Activated T-helper 17 cell treated with anti-CD3 and anti-CD28 coated beads, Interleukin-2, amount 50 U/mL, for 72 hours (primary cell): Measurements from ENCODE around the gene ABHD6. TPM values are rescaled to one million over a fixed set of nuclear protein-coding genes. Genes with fewer than 3 reads are reported as not detected.

Experiments used
- ATAC-seq: fragments of 150-1000 bp; cut with Tn5 transposase; replicated peaks from 2 replicates; pipeline ENCODE4 v1.10.0; 2021; ENCODE audit warnings: mild to moderate bottlenecking, moderate library complexity
- H3K27ac Mint-ChIP-seq: one replicate; pipeline ENCODE4 v1.8.0; 2022; ENCODE audit warnings: mixed read lengths
- H3K27me3 Mint-ChIP-seq: one replicate; pipeline ENCODE4 v1.8.0; 2022; ENCODE audit warnings: mixed read lengths
- H3K36me3 Mint-ChIP-seq: one replicate; pipeline ENCODE4 v1.8.0; 2022; ENCODE audit warnings: low read depth, mild to moderate bottlenecking, mixed read lengths
- H3K4me1 Mint-ChIP-seq: one replicate; pipeline ENCODE4 v1.8.0; 2022; ENCODE audit warnings: mixed read lengths
- H3K4me3 Mint-ChIP-seq: one replicate; pipeline ENCODE4 v1.8.0; 2022; ENCODE audit warnings: mild to moderate bottlenecking, mixed read lengths
- H3K9me3 Mint-ChIP-seq: one replicate; pipeline ENCODE4 v1.8.0; 2022; ENCODE audit warnings: mixed read lengths
- total RNA-seq, 2 donors: library from RNA; stranded (reverse); gene quantifications; one replicate each; pipeline ENCODE4 v1.2.3, GENCODE V29; 2022

The ABHD6 gene
- total RNA-seq, 2 donors from 2014 or later, result 1.8 to 4.9 TPM

- no peaks in the 10 kb centered on the region for H3K27me3 Mint-ChIP-seq
- H3K27ac Mint-ChIP-seq, result peak overlapping the region; percentile 99
- peak; percentile 69 for ATAC-seq
Measured at GRCh38 chr3:58324391-58325390, 87.1 kb downstream of the ABHD6 start.

GRCh38 chr3:58325525-58325992 lies 88.0 kb downstream of the ABHD6 start:
- Mint-ChIP-seq H3K9me3 (no peaks in the 10 kb centered on the region), H3K4me3 (peak overlapping the region; percentile 75), H3K4me1 (peaks cover 14% of the 10 kb centered on the region), H3K27me3 (no peaks in the 10 kb centered on the region), H3K27ac (peak overlapping the region; percentile 99), H3K36me3 (peaks cover 6% of the 10 kb centered on the region)
- ATAC-seq, result no peak

More at GRCh38 chr3:58324391-58325390, 87.1 kb downstream of the ABHD6 start:
- peaks cover 14% of the 10 kb centered on the region for H3K4me1 Mint-ChIP-seq
- H3K9me3 Mint-ChIP-seq, result no peaks in the 10 kb centered on the region
- peak overlapping the region; percentile 75 for H3K4me3 Mint-ChIP-seq
- H3K36me3 Mint-ChIP-seq, result peaks cover 10% of the 10 kb centered on the region

GRCh38 chr3:58326267-58326900 lies 88.8 kb downstream of the ABHD6 start:
- peaks cover 14% of the 10 kb centered on the region for H3K4me1 Mint-ChIP-seq

GRCh38 chr3:58329150-58329921 lies 91.7 kb downstream of the ABHD6 start:
- no peaks in the 10 kb centered on the region for H3K9me3 Mint-ChIP-seq
- no peak for ATAC-seq
- H3K4me1 Mint-ChIP-seq, result peaks cover 15% of the 10 kb centered on the region
- H3K27ac Mint-ChIP-seq, result no peak overlapping the region
- H3K27me3 Mint-ChIP-seq, result no peaks in the 10 kb centered on the region
- H3K4me3 Mint-ChIP-seq, result no peak overlapping the region
- H3K36me3 Mint-ChIP-seq, result no peaks in the 10 kb centered on the region

More at GRCh38 chr3:58326267-58326900, 88.8 kb downstream of the ABHD6 start:
- no peaks in the 10 kb centered on the region for H3K36me3 Mint-ChIP-seq
- peak overlapping the region; percentile 44 for H3K27ac Mint-ChIP-seq
- no peak overlapping the region for H3K4me3 Mint-ChIP-seq
- ATAC-seq, result no peak
- H3K9me3 Mint-ChIP-seq, result no peaks in the 10 kb centered on the region
- no peaks in the 10 kb centered on the region for H3K27me3 Mint-ChIP-seq

GRCh38 chr3:58329922-58330413 lies 92.4 kb downstream of the ABHD6 start:
- ATAC-seq, result no peak
- Mint-ChIP-seq H3K27me3 (no peaks in the 10 kb centered on the region), H3K27ac (no peak overlapping the region), H3K9me3 (no peaks in the 10 kb centered on the region), H3K4me3 (no peak overlapping the region), H3K4me1 (peaks cover 15% of the 10 kb centered on the region), H3K36me3 (peaks cover under 1% of the 10 kb centered on the region)

GRCh38 chr3:58331593-58332152 lies 94.1 kb downstream of the ABHD6 start:
- peak overlapping the region; percentile 77 for H3K4me3 Mint-ChIP-seq
- no peaks in the 10 kb centered on the region for H3K9me3 Mint-ChIP-seq
- H3K4me1 Mint-ChIP-seq, result peaks cover 25% of the 10 kb centered on the region
- no peak for ATAC-seq
- peaks cover 13% of the 10 kb centered on the region for H3K36me3 Mint-ChIP-seq
- no peaks in the 10 kb centered on the region for H3K27me3 Mint-ChIP-seq
- H3K27ac Mint-ChIP-seq, result peak overlapping the region; percentile 75

- H3K36me3 Mint-ChIP-seq, result peaks cover 18% of the 10 kb centered on the region
- peak within 1 kb of the TSS; percentile 99 for H3K4me3 Mint-ChIP-seq
- no peaks in the 10 kb centered on the region for H3K27me3 Mint-ChIP-seq
- H3K27ac Mint-ChIP-seq, result peak within 1 kb of the TSS; percentile 96
- peak; percentile 85 for ATAC-seq
- peaks cover 25% of the 10 kb centered on the region for H3K4me1 Mint-ChIP-seq
- no peaks in the 10 kb centered on the region for H3K9me3 Mint-ChIP-seq
Measured at GRCh38 chr3:58332575-58333188, 95.1 kb downstream of the ABHD6 start, which contains the start of gene PXK. Gene PXK (plus strand): TSS chr3:58332892. CDS start chr3:58332989, 97 bp downstream.

- no peaks in the 10 kb centered on the region for H3K9me3 Mint-ChIP-seq
- peak overlapping the region; percentile 99 for H3K4me3 Mint-ChIP-seq
- peak overlapping the region; percentile 96 for H3K27ac Mint-ChIP-seq
- no peaks in the 10 kb centered on the region for H3K27me3 Mint-ChIP-seq
- ATAC-seq, result peak; percentile 50
- H3K36me3 Mint-ChIP-seq, result peaks cover 18% of the 10 kb centered on the region
- peaks cover 25% of the 10 kb centered on the region for H3K4me1 Mint-ChIP-seq
Measured at GRCh38 chr3:58333206-58334012, 95.8 kb downstream of the ABHD6 start.

GRCh38 chr3:58334013-58334321 lies 96.4 kb downstream of the ABHD6 start:
- H3K4me1 Mint-ChIP-seq, result peaks cover 25% of the 10 kb centered on the region
- peak overlapping the region; percentile 99 for H3K4me3 Mint-ChIP-seq
- peaks cover 22% of the 10 kb centered on the region for H3K36me3 Mint-ChIP-seq
- H3K9me3 Mint-ChIP-seq, result no peaks in the 10 kb centered on the region
- peak overlapping the region; percentile 96 for H3K27ac Mint-ChIP-seq
- no peaks in the 10 kb centered on the region for H3K27me3 Mint-ChIP-seq
- ATAC-seq, result no peak

- Mint-ChIP-seq H3K36me3 (peaks cover 27% of the 10 kb centered on the region), H3K9me3 (no peaks in the 10 kb centered on the region), H3K27me3 (no peaks in the 10 kb centered on the region), H3K4me1 (peaks cover 25% of the 10 kb centered on the region), H3K4me3 (peak overlapping the region; percentile 99), H3K27ac (peak overlapping the region; percentile 96)
- ATAC-seq, result no peak
Measured at GRCh38 chr3:58334506-58334884, 96.9 kb downstream of the ABHD6 start.

GRCh38 chr3:58335652-58335947 lies 98.0 kb downstream of the ABHD6 start:
- peaks cover 25% of the 10 kb centered on the region for H3K4me1 Mint-ChIP-seq
- H3K36me3 Mint-ChIP-seq, result peaks cover 31% of the 10 kb centered on the region
- no peak for ATAC-seq
- no peaks in the 10 kb centered on the region for H3K27me3 Mint-ChIP-seq
- peak overlapping the region; percentile 96 for H3K27ac Mint-ChIP-seq
- no peaks in the 10 kb centered on the region for H3K9me3 Mint-ChIP-seq
- peak overlapping the region; percentile 99 for H3K4me3 Mint-ChIP-seq

GRCh38 chr3:58336135-58336882 lies 98.7 kb downstream of the ABHD6 start:
- Mint-ChIP-seq H3K4me1 (peaks cover 25% of the 10 kb centered on the region), H3K27me3 (no peaks in the 10 kb centered on the region), H3K27ac (peak overlapping the region; percentile 9), H3K4me3 (no peak overlapping the region), H3K36me3 (peaks cover 38% of the 10 kb centered on the region), H3K9me3 (no peaks in the 10 kb centered on the region)
- peak; percentile 15 for ATAC-seq
